HG02938 (cell line): ENCODE results near the gene CCZ1.
"Not testable (repeated sequence)": the region's sequence is repeated elsewhere in the genome, so short reads cannot be mapped to it uniquely, and the experiment has no call there.

Source experiments
- ATAC-seq: cut with Tn5 transposase; IDR thresholded peaks from one replicate; pipeline ENCODE4 v1.9.1; 2021; ENCODE audit warnings: mild to moderate bottlenecking, moderate library complexity; ENCODE audit not compliant: unreplicated experiment

The CCZ1 gene

GRCh38 chr7:5904726-5905125, 6.2 kb downstream of the CCZ1 start:
- not testable (repeated sequence) for ATAC-seq

GRCh38 chr7:5908835-5909234, 10.3 kb downstream of the CCZ1 start:
- not testable (repeated sequence) for ATAC-seq

GRCh38 chr7:5916529-5916928, 18.0 kb downstream of the CCZ1 start:
- not testable (repeated sequence) for ATAC-seq

GRCh38 chr7:5924180-5924579, 25.6 kb downstream of the CCZ1 start:
- ATAC-seq, result not testable (repeated sequence)

- not testable (repeated sequence) for ATAC-seq
Observed at GRCh38 chr7:5924630-5925029, 26.1 kb downstream of the CCZ1 start.

GRCh38 chr7:5926263-5926870, 27.8 kb downstream of the CCZ1 start:
- not testable (repeated sequence) for ATAC-seq

- not testable (repeated sequence) for ATAC-seq
Observed at GRCh38 chr7:5930290-5930689, 31.8 kb downstream of the CCZ1 start.

- not testable (repeated sequence) for ATAC-seq
Observed at GRCh38 chr7:5931250-5931649, 32.7 kb downstream of the CCZ1 start.

- not testable (repeated sequence) for ATAC-seq
Observed at GRCh38 chr7:5931905-5932644, 33.5 kb downstream of the CCZ1 start.

GRCh38 chr7:5934945-5935450, 36.5 kb downstream of the CCZ1 start:
- ATAC-seq, result not testable (repeated sequence)

GRCh38 chr7:5963205-5963604, 64.7 kb downstream of the CCZ1 start:
- not testable (repeated sequence) for ATAC-seq

- not testable (repeated sequence) for ATAC-seq
Observed at GRCh38 chr7:5963810-5964209, 65.3 kb downstream of the CCZ1 start.

GRCh38 chr7:5970347-5970911, 71.9 kb downstream of the CCZ1 start, which contains the start of gene RSPH10B:
TSS of gene RSPH10B (minus strand) at chr7:5970689. CDS start at chr7:5967116, 3,573 bp downstream.
- not testable (repeated sequence) for ATAC-seq

- not testable (repeated sequence) for ATAC-seq
Observed at GRCh38 chr7:5973580-5973979, 75.0 kb downstream of the CCZ1 start.
